HL-60 (cell line): Measurements from ENCODE around the gene ADAMTS1.

Source experiments
- DNase-seq, 2 experiments: peaks; one replicate each; pipeline ENCODE4 v3.0.0-alpha.2; 2010 to 2020; ENCODE audit warnings: low read depth in 1 of 2, low spot score in 1 of 2
- H3K27ac ChIP-seq: fragments of 250-450 bp; sonication (Bioruptor Pico); replicated peaks from 2 replicates; pipeline ENCODE4 v1.5.1; 2020; ENCODE audit warnings: mild to moderate bottlenecking, moderate library complexity
- H3K27me3 ChIP-seq: fragments of 250-450 bp; sonication (Bioruptor Pico); 2 replicates; pipeline ENCODE4 v1.5.1; 2021; ENCODE audit warnings: mild to moderate bottlenecking, moderate library complexity; ENCODE audit not compliant: insufficient read depth, poor library complexity, severe bottlenecking
- H3K4me3 ChIP-seq: replicated peaks from 2 replicates; pipeline ENCODE4 v1.5.1; 2011; ENCODE audit warnings: mild to moderate bottlenecking, control low read depth, low read length; ENCODE audit not compliant: insufficient read depth
- CTCF ChIP-seq: IDR thresholded peaks from one replicate; pipeline ENCODE4 v1.5.1; 2011; ENCODE audit warnings: low read length, control low read depth, inconsistent platforms; ENCODE audit not compliant: insufficient read depth
- GABPA ChIP-seq: IDR thresholded peaks from 2 replicates; pipeline ENCODE4 v1.6.1; 2012; ENCODE audit warnings: low read depth
- POLR2AphosphoS5 ChIP-seq: IDR thresholded peaks from 2 replicates; pipeline ENCODE4 v1.6.1; 2012; ENCODE audit warnings: low read depth
- SPI1 ChIP-seq: IDR thresholded peaks from 2 replicates; pipeline ENCODE4 v1.6.1; 2012; ENCODE audit warnings: low read depth, mild to moderate bottlenecking, borderline replicate concordance
- TF ChIP-seq, protein P1 (sequence below): IDR thresholded peaks from 2 replicates; pipeline ENCODE4 v1.6.1; 2012; ENCODE audit warnings: low read depth; ENCODE audit not compliant: insufficient replicate concordance

Gene ADAMTS1

GRCh38 chr21:26788790-26789189, 56.4 kb downstream of the ADAMTS1 start:
- Histone ChIP-seq H3K4me3 (no peak overlapping the region), H3K27me3 (no peaks in the 10 kb centered on the region), H3K27ac (no peak overlapping the region)
- TF ChIP-seq, protein P1, sequence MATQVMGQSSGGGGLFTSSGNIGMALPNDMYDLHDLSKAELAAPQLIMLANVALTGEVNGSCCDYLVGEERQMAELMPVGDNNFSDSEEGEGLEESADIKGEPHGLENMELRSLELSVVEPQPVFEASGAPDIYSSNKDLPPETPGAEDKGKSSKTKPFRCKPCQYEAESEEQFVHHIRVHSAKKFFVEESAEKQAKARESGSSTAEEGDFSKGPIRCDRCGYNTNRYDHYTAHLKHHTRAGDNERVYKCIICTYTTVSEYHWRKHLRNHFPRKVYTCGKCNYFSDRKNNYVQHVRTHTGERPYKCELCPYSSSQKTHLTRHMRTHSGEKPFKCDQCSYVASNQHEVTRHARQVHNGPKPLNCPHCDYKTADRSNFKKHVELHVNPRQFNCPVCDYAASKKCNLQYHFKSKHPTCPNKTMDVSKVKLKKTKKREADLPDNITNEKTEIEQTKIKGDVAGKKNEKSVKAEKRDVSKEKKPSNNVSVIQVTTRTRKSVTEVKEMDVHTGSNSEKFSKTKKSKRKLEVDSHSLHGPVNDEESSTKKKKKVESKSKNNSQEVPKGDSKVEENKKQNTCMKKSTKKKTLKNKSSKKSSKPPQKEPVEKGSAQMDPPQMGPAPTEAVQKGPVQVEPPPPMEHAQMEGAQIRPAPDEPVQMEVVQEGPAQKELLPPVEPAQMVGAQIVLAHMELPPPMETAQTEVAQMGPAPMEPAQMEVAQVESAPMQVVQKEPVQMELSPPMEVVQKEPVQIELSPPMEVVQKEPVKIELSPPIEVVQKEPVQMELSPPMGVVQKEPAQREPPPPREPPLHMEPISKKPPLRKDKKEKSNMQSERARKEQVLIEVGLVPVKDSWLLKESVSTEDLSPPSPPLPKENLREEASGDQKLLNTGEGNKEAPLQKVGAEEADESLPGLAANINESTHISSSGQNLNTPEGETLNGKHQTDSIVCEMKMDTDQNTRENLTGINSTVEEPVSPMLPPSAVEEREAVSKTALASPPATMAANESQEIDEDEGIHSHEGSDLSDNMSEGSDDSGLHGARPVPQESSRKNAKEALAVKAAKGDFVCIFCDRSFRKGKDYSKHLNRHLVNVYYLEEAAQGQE = no peak
- no peak for TF ChIP-seq POLR2AphosphoS5
- no peak for TF ChIP-seq SPI1
- no peak for TF ChIP-seq CTCF
- TF ChIP-seq GABPA = no peak
- no peak for DNase-seq
